ENCODE results near the gene GTPBP2. TPM values are rescaled to one million over a fixed set of nuclear protein-coding genes. Genes with fewer than 3 reads are reported as not detected.
A peak's percentile ranks its signal among the peaks of the same experiment; 100 is the strongest.

The GTPBP2 gene
- total and polyA plus RNA-seq, 2 of the 13 experiments (the other 11 are each of a cell fraction or from before 2014, with no cell fraction given), result 26.9 to 88.2 TPM

DNA sequence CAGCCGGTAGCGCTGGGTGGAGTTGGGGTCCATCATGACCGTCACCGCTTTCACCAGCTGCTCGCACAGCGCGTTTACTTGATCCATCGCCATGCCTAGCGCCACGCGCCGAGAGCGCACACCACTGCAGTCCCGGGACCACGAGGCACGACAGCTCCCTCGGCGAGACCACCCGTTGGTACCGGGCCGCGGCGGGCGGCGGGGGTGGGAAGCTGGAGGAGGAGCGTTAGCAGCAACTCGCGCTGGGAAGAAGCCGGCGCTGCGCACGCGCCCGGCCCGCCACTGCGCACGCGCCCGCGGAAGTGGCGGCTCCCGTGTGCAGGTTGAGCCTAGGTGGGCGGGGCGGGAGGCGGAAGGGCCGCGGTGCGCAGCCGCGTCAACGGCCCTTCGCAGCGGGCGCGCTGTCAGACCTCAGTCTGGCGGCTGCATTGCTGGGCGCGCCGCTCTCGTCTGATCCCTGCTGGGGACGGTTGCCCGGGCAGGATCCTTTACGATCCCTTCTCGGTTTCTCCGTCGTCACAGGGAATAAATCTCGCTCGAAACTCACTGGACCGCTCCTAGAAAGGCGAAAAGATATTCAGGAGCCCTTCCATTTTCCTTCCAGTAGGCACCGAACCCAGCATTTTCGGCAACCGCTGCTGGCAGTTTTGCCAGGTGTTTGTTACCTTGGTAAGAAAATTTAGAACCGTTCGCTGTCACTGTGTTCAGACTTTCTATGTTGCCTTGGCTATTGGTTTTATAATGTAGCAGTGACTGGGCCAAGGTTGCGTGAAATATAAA is 53.1 kb downstream of the GTPBP2 start, which contains the start of the genes POLH and XPO5 (continued):
- peak; percentile 93 for TF ChIP-seq CENPT (CRISPR knock-in tag; IDR thresholded peaks at IDR 0.05; ENCODE audit: low read depth)
- no peak; the same call in 1 of the 2 replicates for TF ChIP-seq ZFP36L1 (CRISPR knock-in tag; IDR thresholded peaks at IDR 0.05)
- TF ChIP-seq PHF8 (CRISPR knock-in tag; IDR thresholded peaks at IDR 0.05), result peak; percentile 98
- TF ChIP-seq, protein P1, sequence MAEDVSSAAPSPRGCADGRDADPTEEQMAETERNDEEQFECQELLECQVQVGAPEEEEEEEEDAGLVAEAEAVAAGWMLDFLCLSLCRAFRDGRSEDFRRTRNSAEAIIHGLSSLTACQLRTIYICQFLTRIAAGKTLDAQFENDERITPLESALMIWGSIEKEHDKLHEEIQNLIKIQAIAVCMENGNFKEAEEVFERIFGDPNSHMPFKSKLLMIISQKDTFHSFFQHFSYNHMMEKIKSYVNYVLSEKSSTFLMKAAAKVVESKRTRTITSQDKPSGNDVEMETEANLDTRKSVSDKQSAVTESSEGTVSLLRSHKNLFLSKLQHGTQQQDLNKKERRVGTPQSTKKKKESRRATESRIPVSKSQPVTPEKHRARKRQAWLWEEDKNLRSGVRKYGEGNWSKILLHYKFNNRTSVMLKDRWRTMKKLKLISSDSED (CRISPR knock-in tag; IDR thresholded peaks at IDR 0.05), result no peak
- TF ChIP-seq SIX4 (CRISPR knock-in tag; IDR thresholded peaks at IDR 0.05), result no peak; the same call in 1 of the 2 replicates
- peak; percentile 96; the same call in 1 of the 2 replicates for TF ChIP-seq DNMT1 (CRISPR knock-in tag; IDR thresholded peaks at IDR 0.05)
- 0 out of 2 replicates have a peak, but pooled peaks have one; percentile 26 for TF ChIP-seq ZNF337 (CRISPR knock-in tag; IDR thresholded peaks at IDR 0.05; ENCODE audit: borderline replicate concordance, low read depth)
- peak; percentile 92 for TF ChIP-seq ASH2L (IDR thresholded peaks at IDR 0.05; ENCODE audit: insufficient read length, low read depth, low read length)
- TF ChIP-seq, protein P2, sequence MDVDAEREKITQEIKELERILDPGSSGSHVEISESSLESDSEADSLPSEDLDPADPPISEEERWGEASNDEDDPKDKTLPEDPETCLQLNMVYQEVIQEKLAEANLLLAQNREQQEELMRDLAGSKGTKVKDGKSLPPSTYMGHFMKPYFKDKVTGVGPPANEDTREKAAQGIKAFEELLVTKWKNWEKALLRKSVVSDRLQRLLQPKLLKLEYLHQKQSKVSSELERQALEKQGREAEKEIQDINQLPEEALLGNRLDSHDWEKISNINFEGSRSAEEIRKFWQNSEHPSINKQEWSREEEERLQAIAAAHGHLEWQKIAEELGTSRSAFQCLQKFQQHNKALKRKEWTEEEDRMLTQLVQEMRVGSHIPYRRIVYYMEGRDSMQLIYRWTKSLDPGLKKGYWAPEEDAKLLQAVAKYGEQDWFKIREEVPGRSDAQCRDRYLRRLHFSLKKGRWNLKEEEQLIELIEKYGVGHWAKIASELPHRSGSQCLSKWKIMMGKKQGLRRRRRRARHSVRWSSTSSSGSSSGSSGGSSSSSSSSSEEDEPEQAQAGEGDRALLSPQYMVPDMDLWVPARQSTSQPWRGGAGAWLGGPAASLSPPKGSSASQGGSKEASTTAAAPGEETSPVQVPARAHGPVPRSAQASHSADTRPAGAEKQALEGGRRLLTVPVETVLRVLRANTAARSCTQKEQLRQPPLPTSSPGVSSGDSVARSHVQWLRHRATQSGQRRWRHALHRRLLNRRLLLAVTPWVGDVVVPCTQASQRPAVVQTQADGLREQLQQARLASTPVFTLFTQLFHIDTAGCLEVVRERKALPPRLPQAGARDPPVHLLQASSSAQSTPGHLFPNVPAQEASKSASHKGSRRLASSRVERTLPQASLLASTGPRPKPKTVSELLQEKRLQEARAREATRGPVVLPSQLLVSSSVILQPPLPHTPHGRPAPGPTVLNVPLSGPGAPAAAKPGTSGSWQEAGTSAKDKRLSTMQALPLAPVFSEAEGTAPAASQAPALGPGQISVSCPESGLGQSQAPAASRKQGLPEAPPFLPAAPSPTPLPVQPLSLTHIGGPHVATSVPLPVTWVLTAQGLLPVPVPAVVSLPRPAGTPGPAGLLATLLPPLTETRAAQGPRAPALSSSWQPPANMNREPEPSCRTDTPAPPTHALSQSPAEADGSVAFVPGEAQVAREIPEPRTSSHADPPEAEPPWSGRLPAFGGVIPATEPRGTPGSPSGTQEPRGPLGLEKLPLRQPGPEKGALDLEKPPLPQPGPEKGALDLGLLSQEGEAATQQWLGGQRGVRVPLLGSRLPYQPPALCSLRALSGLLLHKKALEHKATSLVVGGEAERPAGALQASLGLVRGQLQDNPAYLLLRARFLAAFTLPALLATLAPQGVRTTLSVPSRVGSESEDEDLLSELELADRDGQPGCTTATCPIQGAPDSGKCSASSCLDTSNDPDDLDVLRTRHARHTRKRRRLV (CRISPR knock-in tag; IDR thresholded peaks at IDR 0.05), result peak; percentile 23; the same call in 1 of the 2 replicates
- TF ChIP-seq, protein P3, sequence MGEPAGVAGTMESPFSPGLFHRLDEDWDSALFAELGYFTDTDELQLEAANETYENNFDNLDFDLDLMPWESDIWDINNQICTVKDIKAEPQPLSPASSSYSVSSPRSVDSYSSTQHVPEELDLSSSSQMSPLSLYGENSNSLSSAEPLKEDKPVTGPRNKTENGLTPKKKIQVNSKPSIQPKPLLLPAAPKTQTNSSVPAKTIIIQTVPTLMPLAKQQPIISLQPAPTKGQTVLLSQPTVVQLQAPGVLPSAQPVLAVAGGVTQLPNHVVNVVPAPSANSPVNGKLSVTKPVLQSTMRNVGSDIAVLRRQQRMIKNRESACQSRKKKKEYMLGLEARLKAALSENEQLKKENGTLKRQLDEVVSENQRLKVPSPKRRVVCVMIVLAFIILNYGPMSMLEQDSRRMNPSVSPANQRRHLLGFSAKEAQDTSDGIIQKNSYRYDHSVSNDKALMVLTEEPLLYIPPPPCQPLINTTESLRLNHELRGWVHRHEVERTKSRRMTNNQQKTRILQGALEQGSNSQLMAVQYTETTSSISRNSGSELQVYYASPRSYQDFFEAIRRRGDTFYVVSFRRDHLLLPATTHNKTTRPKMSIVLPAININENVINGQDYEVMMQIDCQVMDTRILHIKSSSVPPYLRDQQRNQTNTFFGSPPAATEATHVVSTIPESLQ (CRISPR knock-in tag; conservative IDR thresholded peaks at IDR 0.05), result no peak
- no peak for TF ChIP-seq SETDB1 (CRISPR knock-in tag; IDR thresholded peaks at IDR 0.05; ENCODE audit: borderline replicate concordance)
- TF ChIP-seq ZNF17 (CRISPR knock-in tag; IDR thresholded peaks at IDR 0.05), result no peak
- TF ChIP-seq, protein P4, sequence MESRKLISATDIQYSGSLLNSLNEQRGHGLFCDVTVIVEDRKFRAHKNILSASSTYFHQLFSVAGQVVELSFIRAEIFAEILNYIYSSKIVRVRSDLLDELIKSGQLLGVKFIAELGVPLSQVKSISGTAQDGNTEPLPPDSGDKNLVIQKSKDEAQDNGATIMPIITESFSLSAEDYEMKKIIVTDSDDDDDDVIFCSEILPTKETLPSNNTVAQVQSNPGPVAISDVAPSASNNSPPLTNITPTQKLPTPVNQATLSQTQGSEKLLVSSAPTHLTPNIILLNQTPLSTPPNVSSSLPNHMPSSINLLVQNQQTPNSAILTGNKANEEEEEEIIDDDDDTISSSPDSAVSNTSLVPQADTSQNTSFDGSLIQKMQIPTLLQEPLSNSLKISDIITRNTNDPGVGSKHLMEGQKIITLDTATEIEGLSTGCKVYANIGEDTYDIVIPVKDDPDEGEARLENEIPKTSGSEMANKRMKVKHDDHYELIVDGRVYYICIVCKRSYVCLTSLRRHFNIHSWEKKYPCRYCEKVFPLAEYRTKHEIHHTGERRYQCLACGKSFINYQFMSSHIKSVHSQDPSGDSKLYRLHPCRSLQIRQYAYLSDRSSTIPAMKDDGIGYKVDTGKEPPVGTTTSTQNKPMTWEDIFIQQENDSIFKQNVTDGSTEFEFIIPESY (CRISPR knock-in tag; IDR thresholded peaks at IDR 0.05), result peak; percentile 5; the same call in 1 of the 2 replicates
- TF ChIP-seq GATAD2A (CRISPR knock-in tag; IDR thresholded peaks at IDR 0.05), result no peak; the same call in none of the 2 replicates
- no peak for TF ChIP-seq SOX6 (IDR thresholded peaks at IDR 0.05)
- TF ChIP-seq SOX6 (CRISPR knock-in tag; IDR thresholded peaks at IDR 0.05), result peak; percentile 67
- TF ChIP-seq TBP (CRISPR knock-in tag; IDR thresholded peaks at IDR 0.05), result peak; percentile 63; the same call in 1 of the 2 replicates
